Left ventricle myocardium inferior (tissue), 1 donor: ENCODE data around the gene SORCS1. TPM values are rescaled to one million over a fixed set of nuclear protein-coding genes. Genes with fewer than 3 reads are reported as not detected.

Experiments
- DNase-seq: peaks from one replicate; pipeline ENCODE4 v3.0.0-alpha.2; 2020
- H3K27ac ChIP-seq: fragments of 200-600 bp; replicated peaks from 2 replicates; pipeline ENCODE4 v1.8.0; 2021
- H3K27me3 ChIP-seq: fragments of 200-600 bp; 2 replicates; pipeline ENCODE4 v1.8.0; 2021; ENCODE audit warnings: low read depth
- H3K36me3 ChIP-seq: fragments of 200-600 bp; 2 replicates; pipeline ENCODE4 v1.8.0; 2021
- H3K4me1 ChIP-seq: fragments of 200-600 bp; 2 replicates; pipeline ENCODE4 v1.8.0; 2021
- H3K4me3 ChIP-seq: fragments of 200-600 bp; 2 replicates; pipeline ENCODE4 v1.8.0; 2021; ENCODE audit warnings: mild to moderate bottlenecking, moderate library complexity
- H3K9me3 ChIP-seq: fragments of 200-600 bp; replicated peaks from 2 replicates; pipeline ENCODE4 v1.8.0; 2021
- intact Hi-C: fragments of 100-400 bp; cut with micrococcal nuclease; formaldehyde crosslinking; loops from one replicate; pipeline ENCODE4 v1.11.0; 2022
- total RNA-seq: library from RNA; stranded (reverse); fragmentation: NEBNext Ultra II Directional; extraction: Animal tissue kit (Norgen Biotek cat#: 25700); gene quantifications from one replicate; pipeline ENCODE4 v1.2.1, GENCODE V29; 2021
- TF ChIP-seq, protein P1 (sequence below): fragments of 200-600 bp; IDR thresholded peaks from 2 replicates; pipeline ENCODE4 v1.8.0; 2021; ENCODE audit warnings: antibody characterized with exemption, mild to moderate bottlenecking, borderline replicate concordance
- donor health status: DM: no; HTN: yes; CAD: no; lungs with severe emphysema.

Gene SORCS1
- total RNA-seq, 1 donor from 2014 or later: 2.9 TPM

DNA sequence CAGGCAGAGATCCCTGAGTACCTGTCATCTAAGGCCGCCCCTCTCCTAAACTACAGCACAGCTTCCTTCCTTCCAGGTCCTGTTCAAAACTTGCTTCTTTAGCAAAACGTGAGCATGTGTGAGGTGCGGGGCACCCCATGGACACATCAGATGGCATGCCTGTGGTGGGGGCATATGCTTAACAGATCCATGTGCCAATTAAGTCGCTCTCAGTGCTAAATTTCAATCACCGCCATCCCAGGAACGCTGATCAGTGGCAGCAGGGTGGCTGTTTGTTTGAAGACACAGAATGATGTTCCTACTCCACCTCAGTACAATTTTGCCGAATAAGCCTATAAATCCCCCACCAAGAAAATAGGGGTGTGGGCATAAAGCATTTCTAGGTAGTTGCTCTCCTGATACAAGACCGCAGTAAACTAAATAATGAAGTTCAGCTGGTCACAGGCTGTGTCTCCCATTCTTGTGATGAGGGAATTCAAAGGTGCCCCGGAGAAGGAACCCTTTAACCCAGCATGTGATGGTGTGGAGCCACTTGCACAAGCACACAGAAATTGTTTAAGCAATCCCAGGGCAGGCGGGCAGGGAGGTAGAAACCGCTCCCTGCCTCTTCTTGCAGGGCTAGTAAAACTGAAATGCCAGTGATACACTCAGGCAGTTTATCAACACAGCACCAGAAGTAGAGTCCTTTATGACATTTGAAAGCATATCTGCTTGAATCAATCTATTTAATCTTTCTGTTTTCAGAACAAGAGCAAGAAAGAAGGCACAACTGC is 205.7 kb downstream of the SORCS1 start:
- H3K27ac ChIP-seq: peak overlapping the region; percentile 23

DNA sequence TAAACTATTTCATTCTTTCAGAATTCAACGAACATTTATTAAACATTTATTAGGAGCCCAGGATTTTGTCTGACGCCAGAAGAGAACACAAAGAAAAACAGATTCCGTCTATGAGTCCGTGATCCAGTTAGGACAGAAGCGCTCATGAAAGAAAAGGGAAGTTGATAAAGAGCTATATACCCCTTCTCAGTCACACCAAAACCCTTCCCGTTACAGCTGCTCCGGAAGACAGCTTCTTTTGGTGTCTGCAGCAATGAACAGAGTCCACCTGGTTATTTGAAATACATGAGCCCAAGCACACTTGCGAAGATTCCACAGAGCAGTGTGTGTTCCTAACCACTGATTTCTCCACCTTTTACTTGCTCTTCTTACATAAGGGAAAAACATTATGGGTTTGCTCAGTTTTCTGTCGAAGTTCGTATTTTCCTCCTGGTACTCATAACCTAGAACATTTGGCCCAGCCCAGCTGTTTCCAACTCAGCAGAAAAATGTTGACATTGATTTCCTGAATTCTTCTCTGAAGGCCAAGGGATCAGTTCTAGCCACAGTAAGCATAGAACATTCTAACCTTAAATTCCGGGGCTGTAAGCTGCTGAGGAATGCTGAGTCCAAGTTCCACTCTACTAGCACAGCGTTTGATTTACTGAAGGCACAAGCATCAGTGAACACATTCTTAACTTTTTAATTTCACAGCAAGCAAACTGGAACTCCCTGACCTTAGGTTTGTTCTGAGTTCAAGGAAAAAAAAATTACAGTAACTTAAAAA is 206.5 kb downstream of the SORCS1 start:
- intact Hi-C loops: no loop called here
- no peak overlapping the region for H3K27ac ChIP-seq
- TF ChIP-seq, protein P1, sequence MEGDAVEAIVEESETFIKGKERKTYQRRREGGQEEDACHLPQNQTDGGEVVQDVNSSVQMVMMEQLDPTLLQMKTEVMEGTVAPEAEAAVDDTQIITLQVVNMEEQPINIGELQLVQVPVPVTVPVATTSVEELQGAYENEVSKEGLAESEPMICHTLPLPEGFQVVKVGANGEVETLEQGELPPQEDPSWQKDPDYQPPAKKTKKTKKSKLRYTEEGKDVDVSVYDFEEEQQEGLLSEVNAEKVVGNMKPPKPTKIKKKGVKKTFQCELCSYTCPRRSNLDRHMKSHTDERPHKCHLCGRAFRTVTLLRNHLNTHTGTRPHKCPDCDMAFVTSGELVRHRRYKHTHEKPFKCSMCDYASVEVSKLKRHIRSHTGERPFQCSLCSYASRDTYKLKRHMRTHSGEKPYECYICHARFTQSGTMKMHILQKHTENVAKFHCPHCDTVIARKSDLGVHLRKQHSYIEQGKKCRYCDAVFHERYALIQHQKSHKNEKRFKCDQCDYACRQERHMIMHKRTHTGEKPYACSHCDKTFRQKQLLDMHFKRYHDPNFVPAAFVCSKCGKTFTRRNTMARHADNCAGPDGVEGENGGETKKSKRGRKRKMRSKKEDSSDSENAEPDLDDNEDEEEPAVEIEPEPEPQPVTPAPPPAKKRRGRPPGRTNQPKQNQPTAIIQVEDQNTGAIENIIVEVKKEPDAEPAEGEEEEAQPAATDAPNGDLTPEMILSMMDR: no peak

More for the DNA sequence above, 205.7 kb downstream of the SORCS1 start:
- Histone ChIP-seq H3K9me3 (no peaks in the 10 kb centered on the region), H3K36me3 (no peaks in the 10 kb centered on the region), H3K4me3 (peak overlapping the region; percentile 23), H3K27me3 (peaks cover 18% of the 10 kb centered on the region), H3K4me1 (no peaks in the 10 kb centered on the region)
- TF ChIP-seq, protein P1: no peak
- intact Hi-C loops: no loop called here
- DNase-seq: no peak

DNA sequence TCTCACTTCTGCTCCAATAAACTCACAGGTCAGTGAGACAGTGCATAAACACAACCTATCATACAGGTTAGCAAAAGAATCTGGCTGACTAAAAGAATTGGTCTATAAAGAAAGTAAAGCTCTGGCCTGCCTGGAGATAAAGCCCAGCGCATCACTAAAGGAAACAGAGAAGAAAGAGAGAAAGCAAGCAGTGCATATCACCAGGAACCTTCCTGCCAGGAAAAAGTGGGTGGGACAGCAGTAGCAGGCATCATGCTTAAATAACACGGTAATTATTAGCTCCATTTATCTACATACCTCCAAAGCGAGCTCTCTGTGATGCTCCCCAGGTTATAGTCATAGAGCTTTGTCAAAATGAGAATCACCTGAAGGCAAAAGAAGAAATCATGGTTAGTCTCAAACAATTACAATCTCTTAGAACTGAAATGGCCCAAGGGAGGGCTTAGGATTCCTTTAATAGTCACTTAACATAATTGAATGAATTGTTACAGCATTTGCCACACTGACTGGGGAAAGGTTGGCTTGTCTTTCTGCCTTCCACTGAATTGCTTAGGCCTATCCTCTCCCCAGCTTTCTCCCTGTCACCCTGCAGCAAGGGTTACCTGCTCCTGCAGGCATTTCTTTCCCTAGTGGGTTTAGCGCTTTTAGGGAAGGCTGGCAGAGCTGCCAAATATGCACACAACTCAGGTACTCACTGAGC is 208.1 kb downstream of the SORCS1 start:
- no peak for DNase-seq
- H3K36me3 ChIP-seq: no peaks in the 10 kb centered on the region
- H3K9me3 ChIP-seq: peaks cover 3% of the 10 kb centered on the region
- intact Hi-C loops: no loop called here
- no peaks in the 10 kb centered on the region for H3K4me1 ChIP-seq
- peaks cover 18% of the 10 kb centered on the region for H3K27me3 ChIP-seq
- H3K4me3 ChIP-seq: no peak overlapping the region
- TF ChIP-seq, protein P1: no peak
- H3K27ac ChIP-seq: no peak overlapping the region

More for the DNA sequence above, 206.5 kb downstream of the SORCS1 start:
- Histone ChIP-seq H3K36me3 (no peaks in the 10 kb centered on the region), H3K4me1 (no peaks in the 10 kb centered on the region), H3K4me3 (no peak overlapping the region), H3K9me3 (no peaks in the 10 kb centered on the region), H3K27me3 (peaks cover 18% of the 10 kb centered on the region)
- DNase-seq: no peak

DNA sequence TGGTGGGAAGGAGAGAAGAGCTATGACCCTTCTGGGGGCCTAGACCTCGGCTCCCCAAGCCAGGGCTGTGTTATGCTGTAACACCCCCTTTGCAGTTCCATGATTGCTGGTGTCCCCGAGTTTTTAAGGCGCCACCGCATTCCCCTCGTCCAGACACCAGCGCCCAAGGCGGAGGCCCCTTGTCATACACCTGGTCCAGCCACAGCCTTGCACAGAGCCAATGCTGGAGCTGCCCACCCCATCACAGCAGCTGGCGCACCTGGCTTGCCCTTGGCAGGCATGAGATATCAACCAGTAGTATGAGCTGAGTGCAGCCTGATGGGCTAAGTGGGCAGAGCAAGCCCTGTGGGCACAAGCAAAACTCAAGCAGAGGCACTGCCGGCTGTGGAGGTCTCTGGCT is 209.4 kb downstream of the SORCS1 start:
- intact Hi-C loops: no loop called here
- Histone ChIP-seq H3K36me3 (no peaks in the 10 kb centered on the region), H3K27me3 (peaks cover 12% of the 10 kb centered on the region), H3K4me3 (no peak overlapping the region), H3K9me3 (peaks cover 3% of the 10 kb centered on the region), H3K27ac (no peak overlapping the region), H3K4me1 (no peaks in the 10 kb centered on the region)
- no peak for DNase-seq
- TF ChIP-seq, protein P1: no peak

DNA sequence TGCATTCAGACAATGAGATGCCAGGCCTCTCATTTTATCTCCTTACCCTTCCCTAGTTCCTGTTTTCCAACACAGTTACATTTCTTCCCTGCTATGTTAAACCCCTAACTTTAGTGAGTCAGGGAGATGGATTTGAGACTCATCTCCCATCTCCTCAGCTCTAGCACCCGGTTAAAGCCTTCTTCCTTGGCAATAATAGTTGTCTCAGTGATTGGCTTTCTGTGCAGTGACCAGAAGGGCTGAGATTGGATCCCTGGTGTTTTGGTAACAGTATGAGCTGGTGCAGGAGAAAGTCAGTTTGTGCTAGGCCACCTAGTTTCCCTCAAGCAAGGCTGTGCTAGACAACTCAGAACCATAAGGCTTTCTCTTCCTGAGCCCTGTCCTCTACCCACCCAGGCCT is 212.5 kb downstream of the SORCS1 start:
- DNase-seq: no peak
- no peak overlapping the region for H3K27ac ChIP-seq
- no peaks in the 10 kb centered on the region for H3K27me3 ChIP-seq
- TF ChIP-seq, protein P1: no peak
- H3K9me3 ChIP-seq: peaks cover 3% of the 10 kb centered on the region
- no peaks in the 10 kb centered on the region for H3K4me1 ChIP-seq
- no peaks in the 10 kb centered on the region for H3K36me3 ChIP-seq
- intact Hi-C loops: no loop called here
- H3K4me3 ChIP-seq: no peak overlapping the region
